ENCODE data around the gene METTL15.

- TF ChIP-seq TAF1 (IDR thresholded peaks at IDR 0.05; ENCODE audit: borderline replicate concordance, low read depth, low read length) (no peak), POLR2A (IDR thresholded peaks at IDR 0.05; ENCODE audit: low read depth, low read length) (no peak)
Observed at GRCh38 chr11:28339488-28339887, 231.3 kb downstream of the METTL15 start.

All from GM12892 (cell line).